ENCODE data around the gene SLC18A2.
"Not testable (repeated sequence)": the region's sequence is repeated elsewhere in the genome, so short reads cannot be mapped to it uniquely, and the experiment has no call there.

Gene SLC18A2

DNA sequence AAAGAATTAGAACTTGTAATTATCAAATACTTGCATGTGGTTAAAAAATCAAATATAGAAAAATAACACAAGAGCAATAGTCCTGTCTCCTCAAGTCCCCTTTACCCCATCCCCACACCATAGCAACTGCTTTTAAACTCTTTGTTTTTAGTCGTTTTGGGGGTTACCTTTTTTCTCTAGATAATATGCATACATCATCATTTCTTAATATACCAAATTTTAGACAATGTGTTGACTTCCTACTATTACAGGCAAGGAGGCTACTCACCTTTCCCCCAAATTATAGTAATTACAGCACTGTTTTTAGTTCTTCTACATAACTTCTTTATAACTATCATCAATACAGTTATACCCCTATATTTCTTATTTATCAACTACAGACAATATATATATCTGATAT lies 57.3 kb downstream of the SLC18A2 start:
- no peaks in the 10 kb centered on the region for H3K4me1 Mint-ChIP-seq (ENCODE audit: low read depth)
- H3K36me3 Mint-ChIP-seq (ENCODE audit: low read depth), result peaks cover 42% of the 10 kb centered on the region
- no peak overlapping the region for H3K27ac Mint-ChIP-seq
- H3K9me3 Mint-ChIP-seq, result peaks cover 7% of the 10 kb centered on the region
- H3K27me3 Mint-ChIP-seq, result no peaks in the 10 kb centered on the region
- H3K4me3 Mint-ChIP-seq, result no peak overlapping the region

DNA sequence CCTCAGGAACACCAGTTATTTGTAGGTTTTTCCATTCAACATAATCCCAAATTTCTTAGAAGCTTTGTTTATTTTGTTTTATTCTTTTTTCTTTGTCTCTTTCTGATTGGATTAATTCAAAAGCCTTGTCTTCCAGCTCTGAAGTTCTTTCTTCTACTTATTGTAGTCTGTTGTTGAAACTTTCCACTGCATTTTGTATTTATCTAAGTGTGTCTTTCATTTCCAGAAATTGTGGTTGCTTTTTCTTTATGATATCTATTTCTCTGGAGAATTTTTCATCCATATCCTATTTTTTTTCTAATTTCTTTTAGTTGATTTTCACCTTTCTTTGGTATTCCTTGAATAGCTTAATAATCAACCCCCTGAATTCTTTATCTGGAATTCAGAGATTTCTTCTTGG lies 58.5 kb downstream of the SLC18A2 start:
- Mint-ChIP-seq H3K4me1 (ENCODE audit: low read depth) (no peaks in the 10 kb centered on the region), H3K36me3 (ENCODE audit: low read depth) (peaks cover 54% of the 10 kb centered on the region)

DNA sequence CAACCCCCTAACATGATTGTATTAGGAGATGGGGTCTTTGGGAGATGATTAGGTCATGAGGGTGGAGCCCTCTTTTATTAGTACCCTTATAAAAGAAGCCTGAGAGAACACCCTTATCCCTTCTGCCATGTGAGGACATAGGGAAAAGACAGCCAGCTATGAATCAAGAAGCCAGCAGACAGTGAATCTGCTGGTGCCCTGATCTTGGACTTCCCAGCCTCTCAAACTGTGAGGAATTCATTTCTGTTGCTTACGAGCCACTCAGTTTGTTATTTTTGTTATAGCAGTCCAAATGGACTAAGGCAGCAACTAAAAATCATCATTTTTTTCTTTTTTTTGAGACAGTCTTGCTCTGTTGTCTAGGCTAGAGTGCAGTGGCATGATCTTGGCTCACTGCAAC lies 59.8 kb downstream of the SLC18A2 start:
- Mint-ChIP-seq H3K27ac (no peak overlapping the region), H3K9me3 (peaks cover 9% of the 10 kb centered on the region), H3K36me3 (ENCODE audit: low read depth) (peaks cover 56% of the 10 kb centered on the region), H3K27me3 (no peaks in the 10 kb centered on the region), H3K4me3 (no peak overlapping the region), H3K4me1 (ENCODE audit: low read depth) (no peaks in the 10 kb centered on the region)

More for the DNA sequence above, 58.5 kb downstream of the SLC18A2 start:
- no peak overlapping the region for H3K4me3 Mint-ChIP-seq
- no peaks in the 10 kb centered on the region for H3K27me3 Mint-ChIP-seq
- H3K9me3 Mint-ChIP-seq, result peaks cover 8% of the 10 kb centered on the region
- no peak overlapping the region for H3K27ac Mint-ChIP-seq

DNA sequence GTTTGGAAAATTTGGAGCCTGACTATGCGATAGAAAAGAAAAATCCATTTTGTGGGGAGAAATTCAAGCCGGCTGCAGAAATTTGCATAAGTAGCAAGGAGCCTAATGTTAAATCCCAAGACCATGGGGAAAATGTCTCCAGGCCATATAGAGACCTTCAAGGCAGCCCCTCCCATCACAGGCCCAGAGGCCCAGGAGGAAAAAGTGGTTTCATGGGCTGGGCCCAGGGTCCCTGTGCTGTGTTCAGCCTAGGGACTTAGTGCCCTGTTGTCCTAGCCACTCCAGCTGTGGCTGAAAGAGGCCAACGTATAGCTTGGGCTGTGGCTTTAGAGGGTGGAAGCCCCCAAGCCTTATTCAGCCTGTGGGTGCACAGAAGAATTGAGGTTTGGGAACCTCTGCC lies 62.5 kb downstream of the SLC18A2 start:
- H3K36me3 Mint-ChIP-seq (ENCODE audit: low read depth), result peaks cover 59% of the 10 kb centered on the region
- H3K27ac Mint-ChIP-seq, result not testable (repeated sequence)

DNA sequence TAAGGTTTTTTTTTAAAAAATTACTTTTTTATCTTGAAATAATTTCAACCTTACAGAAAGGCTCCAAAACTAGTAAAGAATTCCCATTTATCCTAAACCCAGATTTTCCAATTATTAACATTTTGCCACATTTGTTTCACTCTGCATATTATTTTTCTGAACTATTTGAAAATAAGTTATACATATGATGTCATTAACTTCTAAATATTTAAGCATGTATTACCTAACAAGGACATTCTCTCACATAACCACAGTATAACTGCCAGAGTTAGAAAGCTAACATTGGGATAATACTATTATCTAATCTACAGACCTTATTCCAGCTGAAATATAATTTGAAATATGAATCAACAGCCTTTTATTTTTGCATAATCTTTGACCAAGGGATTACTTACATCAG lies 65.8 kb downstream of the SLC18A2 start:
- Mint-ChIP-seq H3K9me3 (peaks cover 13% of the 10 kb centered on the region), H3K4me3 (no peak overlapping the region), H3K36me3 (ENCODE audit: low read depth) (peaks cover 56% of the 10 kb centered on the region), H3K27ac (no peak overlapping the region), H3K4me1 (ENCODE audit: low read depth) (peaks cover 20% of the 10 kb centered on the region), H3K27me3 (no peaks in the 10 kb centered on the region)

More for the DNA sequence above, 62.5 kb downstream of the SLC18A2 start:
- H3K9me3 Mint-ChIP-seq, result peaks cover 13% of the 10 kb centered on the region
- H3K27me3 Mint-ChIP-seq; H3K4me1 Mint-ChIP-seq (ENCODE audit: low read depth); H3K4me3 Mint-ChIP-seq: not testable (repeated sequence)

DNA sequence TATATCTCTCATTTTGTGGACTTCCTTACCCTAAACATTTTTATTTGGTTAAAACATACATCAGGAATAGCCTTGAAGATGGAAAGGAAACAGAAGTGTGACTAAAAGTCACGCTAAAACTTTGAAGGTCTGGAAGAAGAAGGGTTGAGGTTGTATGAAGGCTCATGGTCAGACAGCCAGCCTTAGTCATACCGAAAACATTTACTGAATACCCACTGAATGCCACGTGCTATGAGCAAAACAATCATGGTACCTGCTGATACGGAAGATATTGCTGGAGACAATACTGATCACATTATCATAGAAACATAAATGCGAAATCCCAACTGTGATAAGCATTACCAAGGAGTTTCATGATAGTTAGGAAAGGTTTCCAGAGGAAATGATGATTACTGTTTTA lies 70.3 kb downstream of the SLC18A2 start:
- Mint-ChIP-seq H3K4me3 (no peak overlapping the region), H3K4me1 (ENCODE audit: low read depth) (peaks cover 19% of the 10 kb centered on the region), H3K27ac (no peak overlapping the region), H3K36me3 (ENCODE audit: low read depth) (peaks cover 54% of the 10 kb centered on the region), H3K9me3 (no peaks in the 10 kb centered on the region), H3K27me3 (no peaks in the 10 kb centered on the region)

DNA sequence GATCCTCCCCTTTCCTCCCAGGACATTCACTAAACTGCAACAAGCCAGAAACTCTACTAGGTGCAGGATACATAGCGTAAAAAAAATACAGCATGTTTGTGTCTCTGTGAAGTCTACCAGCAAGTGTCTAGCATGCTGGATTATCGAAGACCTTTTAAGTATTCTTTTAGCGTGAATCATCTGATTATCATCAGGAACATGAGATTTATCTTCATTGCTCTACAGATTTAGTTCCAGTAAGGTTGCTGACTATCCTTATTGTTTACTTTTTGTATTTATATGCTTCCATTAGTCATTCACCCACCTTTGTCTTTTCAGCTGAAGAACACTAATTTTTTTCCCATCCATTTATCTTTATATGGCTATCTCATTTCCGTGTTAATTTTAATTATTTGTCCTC lies 71.5 kb downstream of the SLC18A2 start:
- no peak overlapping the region for H3K4me3 Mint-ChIP-seq
- H3K27me3 Mint-ChIP-seq, result no peaks in the 10 kb centered on the region
- H3K27ac Mint-ChIP-seq, result no peak overlapping the region
- peaks cover 56% of the 10 kb centered on the region for H3K36me3 Mint-ChIP-seq (ENCODE audit: low read depth)
- H3K9me3 Mint-ChIP-seq, result no peaks in the 10 kb centered on the region
- peaks cover 19% of the 10 kb centered on the region for H3K4me1 Mint-ChIP-seq (ENCODE audit: low read depth)

DNA sequence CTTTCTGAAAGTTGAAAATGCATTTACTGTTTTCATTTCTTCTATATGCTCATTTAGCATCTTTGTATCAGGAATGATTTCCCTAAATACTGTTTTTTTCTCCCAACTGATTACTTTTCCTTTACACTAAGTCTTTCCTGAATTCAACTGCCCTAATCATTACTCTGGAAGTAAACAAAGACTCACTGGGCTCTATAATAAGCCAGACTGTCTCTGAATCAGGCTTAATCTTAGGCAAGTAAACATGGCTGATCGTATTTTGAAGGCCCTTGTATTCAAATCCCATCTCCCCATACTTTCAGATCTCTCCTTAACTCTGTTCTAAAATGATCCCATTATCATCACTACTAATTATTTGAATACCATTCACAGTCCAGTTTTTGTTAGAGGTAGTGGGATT lies 72.7 kb downstream of the SLC18A2 start:
- H3K36me3 Mint-ChIP-seq (ENCODE audit: low read depth), result peaks cover 63% of the 10 kb centered on the region
- H3K27me3 Mint-ChIP-seq, result no peaks in the 10 kb centered on the region
- no peaks in the 10 kb centered on the region for H3K9me3 Mint-ChIP-seq
- no peak overlapping the region for H3K27ac Mint-ChIP-seq
- no peak overlapping the region for H3K4me3 Mint-ChIP-seq
- H3K4me1 Mint-ChIP-seq (ENCODE audit: low read depth), result peaks cover 19% of the 10 kb centered on the region

DNA sequence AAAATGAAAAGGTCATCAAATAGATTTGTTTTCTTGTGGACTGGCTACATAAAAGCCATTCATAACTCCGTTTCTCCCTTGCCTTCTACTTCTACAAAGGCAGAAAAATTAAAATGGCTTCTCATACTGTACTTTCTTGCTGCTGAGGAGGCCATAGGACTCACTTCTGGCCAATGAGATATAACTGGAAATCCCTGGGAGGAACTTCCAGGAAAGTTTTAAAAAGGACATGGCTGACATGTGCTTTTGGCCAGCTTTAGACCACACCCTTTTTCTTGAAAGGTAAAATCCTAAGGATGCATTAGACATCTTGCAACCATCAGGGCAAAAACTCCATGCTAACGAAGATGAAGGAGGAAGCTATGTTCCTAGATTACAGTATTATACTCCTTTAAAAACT lies 75.8 kb downstream of the SLC18A2 start:
- no peak overlapping the region for H3K27ac Mint-ChIP-seq
- peaks cover 2% of the 10 kb centered on the region for H3K4me1 Mint-ChIP-seq (ENCODE audit: low read depth)
- peaks cover 47% of the 10 kb centered on the region for H3K36me3 Mint-ChIP-seq (ENCODE audit: low read depth)
- H3K9me3 Mint-ChIP-seq, result no peaks in the 10 kb centered on the region
- H3K27me3 Mint-ChIP-seq, result no peaks in the 10 kb centered on the region
- no peak overlapping the region for H3K4me3 Mint-ChIP-seq

DNA sequence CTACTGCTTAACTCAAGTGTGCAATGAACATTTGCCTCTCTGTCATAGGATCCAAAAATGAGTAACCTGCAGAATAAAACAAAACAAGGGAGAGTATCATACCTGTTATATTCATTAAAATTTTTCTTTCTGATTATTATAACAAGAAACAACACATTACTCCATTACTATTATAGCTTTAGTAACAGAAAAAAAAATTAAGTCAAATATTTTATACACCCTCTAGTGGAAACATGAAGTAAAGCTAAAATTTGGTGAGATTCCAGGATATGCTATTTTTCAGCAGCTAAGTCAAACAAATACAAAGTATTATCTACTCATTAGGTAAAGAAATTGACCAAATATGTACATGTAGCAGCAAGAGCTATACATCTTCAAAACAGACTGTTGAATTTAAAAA lies 78.0 kb downstream of the SLC18A2 start:
- no peak overlapping the region for H3K4me3 Mint-ChIP-seq
- no peaks in the 10 kb centered on the region for H3K4me1 Mint-ChIP-seq (ENCODE audit: low read depth)
- no peaks in the 10 kb centered on the region for H3K27me3 Mint-ChIP-seq
- H3K36me3 Mint-ChIP-seq (ENCODE audit: low read depth), result peaks cover 26% of the 10 kb centered on the region
- no peak overlapping the region for H3K27ac Mint-ChIP-seq
- H3K9me3 Mint-ChIP-seq, result no peaks in the 10 kb centered on the region

DNA sequence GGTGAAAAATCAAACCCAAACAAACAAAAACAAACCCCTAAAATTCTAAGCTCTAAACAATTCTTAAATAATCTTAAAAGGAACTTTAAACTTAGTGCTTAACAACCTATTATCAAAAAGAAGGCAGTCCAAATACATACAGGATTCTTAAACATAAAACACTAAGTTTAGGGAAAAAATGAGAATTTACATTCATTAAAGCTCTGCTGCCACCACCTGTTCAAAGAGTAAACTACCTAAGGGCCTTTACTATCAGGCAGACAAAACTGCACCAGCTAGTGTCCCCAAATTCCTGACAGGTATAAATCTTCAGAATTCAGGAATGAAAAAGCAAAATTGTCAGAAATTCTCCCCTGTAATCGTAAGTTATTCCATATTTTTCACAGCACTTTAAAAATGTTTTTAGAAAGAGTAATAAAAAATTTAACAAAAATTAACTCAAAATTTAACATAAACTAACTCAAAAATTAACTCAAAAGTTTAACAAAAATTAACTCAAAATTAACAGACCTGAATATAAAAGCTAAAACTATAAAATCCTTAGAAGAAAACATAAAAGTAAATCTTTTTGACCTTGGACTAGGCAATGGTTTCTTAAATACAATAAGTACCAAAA lies 79.2 kb downstream of the SLC18A2 start:
- no peaks in the 10 kb centered on the region for H3K27me3 Mint-ChIP-seq
- H3K4me3 Mint-ChIP-seq, result no peak overlapping the region
- no peaks in the 10 kb centered on the region for H3K9me3 Mint-ChIP-seq
- H3K36me3 Mint-ChIP-seq (ENCODE audit: low read depth), result peaks cover 19% of the 10 kb centered on the region
- no peaks in the 10 kb centered on the region for H3K4me1 Mint-ChIP-seq (ENCODE audit: low read depth)
- no peak overlapping the region for H3K27ac Mint-ChIP-seq

DNA sequence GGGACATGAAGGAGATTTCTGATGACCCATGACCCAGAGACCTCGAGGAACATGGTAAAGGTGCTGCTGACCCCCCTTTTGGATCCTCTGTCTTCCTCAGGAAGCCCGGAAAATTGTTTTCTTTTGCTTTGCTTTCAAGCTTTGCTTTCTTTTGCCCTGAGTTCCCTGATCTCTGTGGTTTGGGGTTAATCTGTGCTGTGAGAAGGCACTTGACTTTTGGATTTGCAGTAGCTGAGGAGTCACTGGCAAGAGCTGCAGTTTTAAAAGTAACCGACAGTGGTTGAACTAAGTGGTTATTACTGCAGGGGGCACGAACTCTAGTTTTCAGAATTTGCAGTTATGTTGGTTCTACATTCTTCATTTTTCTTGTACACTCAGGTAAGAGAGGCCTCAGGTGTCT lies 81.3 kb downstream of the SLC18A2 start:
- Mint-ChIP-seq H3K27ac (no peak overlapping the region), H3K9me3 (no peaks in the 10 kb centered on the region), H3K4me1 (ENCODE audit: low read depth) (no peaks in the 10 kb centered on the region), H3K36me3 (ENCODE audit: low read depth) (peaks cover 26% of the 10 kb centered on the region), H3K4me3 (no peak overlapping the region), H3K27me3 (no peaks in the 10 kb centered on the region)

DNA sequence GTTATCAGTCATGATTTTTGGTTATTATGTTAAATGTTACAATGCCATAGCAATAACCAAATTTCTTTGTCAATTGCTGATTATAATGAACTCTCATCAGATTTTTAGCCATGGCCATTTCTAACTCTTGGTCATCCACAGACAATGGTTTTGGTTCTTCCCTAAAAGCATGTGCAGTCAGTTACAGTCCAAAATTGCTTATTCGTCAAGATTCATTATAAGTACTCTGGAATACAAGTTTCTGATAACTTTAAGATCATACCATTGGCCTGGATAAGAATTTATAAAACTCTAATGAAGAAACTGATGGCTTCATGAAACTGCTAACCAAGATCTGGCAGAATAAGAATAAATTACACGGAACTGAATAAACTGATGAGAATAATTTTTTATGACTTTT lies 83.5 kb downstream of the SLC18A2 start:
- H3K4me1 Mint-ChIP-seq (ENCODE audit: low read depth), result no peaks in the 10 kb centered on the region
- H3K36me3 Mint-ChIP-seq (ENCODE audit: low read depth), result peaks cover 14% of the 10 kb centered on the region
- no peaks in the 10 kb centered on the region for H3K9me3 Mint-ChIP-seq
- H3K27ac Mint-ChIP-seq, result no peak overlapping the region
- H3K27me3 Mint-ChIP-seq, result no peaks in the 10 kb centered on the region
- H3K4me3 Mint-ChIP-seq, result no peak overlapping the region

DNA sequence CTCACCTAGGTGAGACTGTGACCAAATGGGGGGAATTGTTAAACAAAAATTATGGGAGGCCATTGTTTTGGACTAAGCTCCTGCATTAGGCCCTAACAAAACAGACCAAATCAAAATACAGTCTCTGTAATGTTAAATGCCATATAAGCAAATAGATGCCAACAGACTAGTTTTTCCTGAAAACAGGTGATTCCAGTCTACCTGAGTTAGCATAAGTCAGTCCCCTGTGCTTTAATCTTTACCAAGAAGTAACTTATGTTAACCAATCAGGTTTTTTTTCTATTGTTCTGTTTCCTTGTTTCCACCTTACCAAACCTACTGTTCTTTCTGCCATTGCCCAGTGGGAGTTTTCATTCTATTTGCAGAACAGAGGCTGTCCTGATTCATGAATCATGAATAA lies 86.3 kb downstream of the SLC18A2 start:
- Mint-ChIP-seq H3K27ac (no peak overlapping the region), H3K9me3 (no peaks in the 10 kb centered on the region), H3K4me3 (no peak overlapping the region), H3K36me3 (ENCODE audit: low read depth) (peaks cover 28% of the 10 kb centered on the region), H3K4me1 (ENCODE audit: low read depth) (no peaks in the 10 kb centered on the region), H3K27me3 (no peaks in the 10 kb centered on the region)

All from stimulated activated naive CD8-positive, alpha-beta T cell treated with anti-CD3 and anti-CD28 coated beads, Interleukin-15, Interleukin-2, amounts not matched to agents 100 ng/mL and 50 ng/mL, for 24 hours (primary cell).